ENCODE results near the gene CPLX1.

DNA sequence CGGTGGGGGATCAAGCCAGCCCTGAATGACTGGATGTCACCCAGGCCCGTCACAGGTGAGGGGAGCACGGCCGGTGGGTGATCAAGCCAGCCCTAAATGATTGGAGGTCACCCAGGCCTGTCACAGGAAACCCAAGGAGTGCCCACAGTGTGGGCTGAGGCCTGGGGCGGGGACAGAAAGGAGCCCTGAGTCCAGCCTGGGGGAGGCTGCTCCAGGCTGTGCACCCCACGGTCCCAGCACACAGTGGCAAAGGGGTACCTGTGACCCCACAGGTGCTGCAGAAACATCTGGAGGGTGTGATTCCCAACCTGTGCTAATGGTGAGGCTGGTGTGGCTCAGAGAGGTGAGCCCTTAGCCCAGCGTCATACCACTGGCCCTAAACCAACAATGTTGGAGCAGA is 6.2 kb upstream of the CPLX1 start:
- no peak for TF ChIP-seq FOXK2 (IDR thresholded peaks at IDR 0.05)
- TF ChIP-seq, protein P1, sequence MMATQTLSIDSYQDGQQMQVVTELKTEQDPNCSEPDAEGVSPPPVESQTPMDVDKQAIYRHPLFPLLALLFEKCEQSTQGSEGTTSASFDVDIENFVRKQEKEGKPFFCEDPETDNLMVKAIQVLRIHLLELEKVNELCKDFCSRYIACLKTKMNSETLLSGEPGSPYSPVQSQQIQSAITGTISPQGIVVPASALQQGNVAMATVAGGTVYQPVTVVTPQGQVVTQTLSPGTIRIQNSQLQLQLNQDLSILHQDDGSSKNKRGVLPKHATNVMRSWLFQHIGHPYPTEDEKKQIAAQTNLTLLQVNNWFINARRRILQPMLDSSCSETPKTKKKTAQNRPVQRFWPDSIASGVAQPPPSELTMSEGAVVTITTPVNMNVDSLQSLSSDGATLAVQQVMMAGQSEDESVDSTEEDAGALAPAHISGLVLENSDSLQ (IDR thresholded peaks at IDR 0.05) = no peak
- no peak for TF ChIP-seq FOXM1 (IDR thresholded peaks at IDR 0.05; ENCODE audit: borderline replicate concordance)
- no peak for TF ChIP-seq CTBP1 (IDR thresholded peaks at IDR 0.05; ENCODE audit: borderline replicate concordance)
- no peak for TF ChIP-seq BHLHE40 (IDR thresholded peaks at IDR 0.05; ENCODE audit: borderline replicate concordance)
- no peak for TF ChIP-seq LEF1 (IDR thresholded peaks at IDR 0.05; ENCODE audit: borderline replicate concordance)
- TF ChIP-seq FOXA1 (IDR thresholded peaks at IDR 0.05) = no peak
- TF ChIP-seq SP1 (IDR thresholded peaks at IDR 0.05) = no peak
- TF ChIP-seq SUZ12 (IDR thresholded peaks at IDR 0.05) = no peak

Measured in HEK293T (cell line).